Pancreas (tissue), 10 donors: ENCODE measurements around the gene CASP5. TPM values are rescaled to one million over a fixed set of nuclear protein-coding genes. Genes with fewer than 3 reads are reported as not detected.
A peak's percentile ranks its signal among the peaks of the same experiment; 100 is the strongest.

Experiments used
- ATAC-seq, 4 donors: fragments of 200-7000 bp; cut with Tn5 transposase; one replicate each; pipeline versions ENCODE4 v1.8.0 to v1.9.1; 2020; ENCODE audit warnings: mild to moderate bottlenecking in 4 of 4, moderate library complexity in 4 of 4
- DNase-seq, 6 donors: peaks; one replicate each; pipeline ENCODE4 v3.0.0-alpha.2; 2020
- FAIRE-seq: peaks from 2 replicates; lab custom pipeline; 2012; peaks lifted over from hg19 to GRCh38; lab: Jason Lieb, UNC
- H3K27ac ChIP-seq, 4 donors: fragments of 200-600 bp; sonication (generic); 1 replicate in 3 of 4; 2 replicates in 1 of 4; pipeline versions ENCODE4 v1.5.0 to v1.8.0; 2020
- H3K27me3 ChIP-seq, 4 donors: fragments of 200-600 bp; one replicate each; pipeline ENCODE4 v1.8.0; 2021
- H3K36me3 ChIP-seq, 3 donors: fragments of 200-600 bp; sonication (generic) in 1 of 3; one replicate each; pipeline versions ENCODE4 v1.5.0 to v1.8.0; 2020 to 2021
- H3K4me1 ChIP-seq, 3 donors: fragments of 200-600 bp; one replicate each; pipeline ENCODE4 v1.8.0; 2021
- H3K4me3 ChIP-seq, 4 donors: fragments of 200-600 bp; sonication (generic) in 2 of 4; one replicate each; pipeline versions ENCODE4 v1.5.0 to v1.8.0; 2020 to 2021
- H3K9me3 ChIP-seq, 4 donors: fragments of 200-600 bp; one replicate each; pipeline ENCODE4 v1.8.0; 2021
- WGBS, 2 donors: extraction: QIAGEN DNeasy Blood & Tissue Kit; methylation state at CpG; one replicate each; pipeline ENCODE4 v1.1.7; 2013; 5-methylcytosine and 5-hydroxymethylcytosine counted together
- intact Hi-C, 3 donors: fragments of 100-400 bp; cut with DNase I; formaldehyde crosslinking; loops; one replicate each; pipeline versions ENCODE4 v1.11.1 to v1.14.2; 2022
- polyA plus RNA-seq, 2 donors: library from polyadenylated mRNA; stranded (reverse); fragments of 200-250 nt; gene quantifications; one replicate each; pipeline ENCODE4 v1.2.3, GENCODE V29; 2013
- total RNA-seq, 6 donors: library from RNA; stranded (reverse); fragmentation: NEBNext Ultra II Directional in 4 of 6; extraction: Animal tissue kit (Norgen Biotek cat#: 25700) in 4 of 6; gene quantifications; one replicate each; pipeline versions ENCODE4 v1.2.1 to v1.2.4, GENCODE V29; 2021 to 2023
- TF ChIP-seq, protein P1 (sequence below), 4 donors: fragments of 200-600 bp; sonication (generic) in 3 of 4; IDR thresholded peaks; one replicate each; pipeline versions ENCODE4 v1.5.0 to v1.8.0; 2021; ENCODE audit warnings: antibody characterized with exemption in 4 of 4
- donor health status: healthy with polysubstance abuse.
- donor health status: DM: no; HTN: no; CAD: no; lungs with moderate emphysema.
- donor health status: DM: no; HTN: no; CAD: no.
- donor health status: control.
- donor health status: control.
- donor health status: Bipolar disorder and iron deficiency.
- donor health status: DM: yes; HTN: yes; CAD: no.
- donor health status: DM: no; HTN: no; CAD: no.
- donor health status: DM: no; HTN: no; CAD: no.
- donor health status: DM: yes; HTN: yes; CAD: no.

CASP5 gene
- total and polyA plus RNA-seq, 8 donors: 0.12 to 0.25 TPM; not detected in 6

DNA sequence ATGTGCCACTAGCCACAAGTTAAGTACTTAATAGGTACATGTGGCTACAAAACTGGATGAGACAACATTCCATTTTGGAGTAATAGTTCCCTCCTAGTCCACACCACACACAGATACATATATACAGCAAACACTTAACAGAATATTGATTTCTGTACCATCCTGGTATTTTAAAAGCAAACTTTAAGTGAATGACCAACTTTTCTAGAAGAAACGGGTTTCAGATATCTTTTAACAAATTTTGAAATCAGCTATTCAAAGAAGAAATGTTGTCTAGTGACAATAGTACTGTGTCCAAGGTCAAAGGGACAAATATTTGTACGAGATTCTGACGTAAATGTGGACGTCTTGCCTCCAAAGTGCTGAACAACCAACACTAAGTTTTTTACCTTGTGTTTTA is 34.5 kb upstream of the CASP5 start:
- Histone ChIP-seq H3K4me3 (no peak overlapping the region), H3K36me3 (no peaks in the 10 kb centered on the region), H3K27me3 (no peaks in the 10 kb centered on the region), H3K27ac (no peak overlapping the region), H3K9me3 (no peaks in the 10 kb centered on the region), H3K4me1 (no peaks in the 10 kb centered on the region)
- ATAC-seq: no peak
- intact Hi-C loops: no loop called here
- DNase-seq: no peak
- TF ChIP-seq, protein P1, sequence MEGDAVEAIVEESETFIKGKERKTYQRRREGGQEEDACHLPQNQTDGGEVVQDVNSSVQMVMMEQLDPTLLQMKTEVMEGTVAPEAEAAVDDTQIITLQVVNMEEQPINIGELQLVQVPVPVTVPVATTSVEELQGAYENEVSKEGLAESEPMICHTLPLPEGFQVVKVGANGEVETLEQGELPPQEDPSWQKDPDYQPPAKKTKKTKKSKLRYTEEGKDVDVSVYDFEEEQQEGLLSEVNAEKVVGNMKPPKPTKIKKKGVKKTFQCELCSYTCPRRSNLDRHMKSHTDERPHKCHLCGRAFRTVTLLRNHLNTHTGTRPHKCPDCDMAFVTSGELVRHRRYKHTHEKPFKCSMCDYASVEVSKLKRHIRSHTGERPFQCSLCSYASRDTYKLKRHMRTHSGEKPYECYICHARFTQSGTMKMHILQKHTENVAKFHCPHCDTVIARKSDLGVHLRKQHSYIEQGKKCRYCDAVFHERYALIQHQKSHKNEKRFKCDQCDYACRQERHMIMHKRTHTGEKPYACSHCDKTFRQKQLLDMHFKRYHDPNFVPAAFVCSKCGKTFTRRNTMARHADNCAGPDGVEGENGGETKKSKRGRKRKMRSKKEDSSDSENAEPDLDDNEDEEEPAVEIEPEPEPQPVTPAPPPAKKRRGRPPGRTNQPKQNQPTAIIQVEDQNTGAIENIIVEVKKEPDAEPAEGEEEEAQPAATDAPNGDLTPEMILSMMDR (IDR thresholded peaks at IDR 0.05): no peak
- 21 to 25% methylated on average over 4 of the region's 4 CpGs for WGBS, 2 donors
- FAIRE-seq: no peak

DNA sequence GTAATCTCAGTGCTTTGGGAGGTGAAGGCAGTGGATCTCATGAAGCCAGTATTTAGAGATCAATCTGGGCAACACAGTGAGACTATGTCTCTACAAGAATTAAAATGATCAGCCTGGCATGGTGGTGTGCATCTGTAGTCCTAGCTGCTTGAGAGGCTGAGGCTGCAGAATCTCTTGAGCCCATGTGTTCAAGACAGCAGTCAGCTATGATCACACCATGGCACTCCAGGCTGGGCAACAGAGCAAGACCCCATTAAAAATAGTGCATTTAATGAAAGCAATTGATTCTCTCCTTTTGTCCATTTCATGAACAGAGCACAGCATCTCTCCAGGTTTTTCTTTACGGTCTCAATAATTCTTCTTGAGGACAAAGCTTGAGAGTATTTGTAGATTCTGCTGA is 33.5 kb upstream of the CASP5 start:
- Histone ChIP-seq H3K4me3 (no peak overlapping the region), H3K4me1 (no peaks in the 10 kb centered on the region), H3K9me3 (no peaks in the 10 kb centered on the region), H3K27ac (no peak overlapping the region), H3K36me3 (no peaks in the 10 kb centered on the region), H3K27me3 (no peaks in the 10 kb centered on the region)
- DNase-seq (no peak), FAIRE-seq (no peak), ATAC-seq (no peak)
- TF ChIP-seq, protein P1 (IDR thresholded peaks at IDR 0.05): no peak
- intact Hi-C loops: no loop called here
- 85 to 94% methylated on average over 1 of the region's 1 CpG for WGBS, 2 donors

GRCh38 chr11:105054723-105055493 is 31.9 kb upstream of the CASP5 start:
- no peak overlapping the region for H3K27ac ChIP-seq
- ATAC-seq (no peak), DNase-seq (no peak), FAIRE-seq (no peak)
- H3K36me3 ChIP-seq: no peaks in the 10 kb centered on the region
- no peaks in the 10 kb centered on the region for H3K4me1 ChIP-seq
- H3K27me3 ChIP-seq: no peaks in the 10 kb centered on the region
- WGBS, 2 donors: 40 to 92% methylated on average over 2 of the region's 2 CpGs
- TF ChIP-seq, protein P1 (IDR thresholded peaks at IDR 0.05): no peak
- no peak overlapping the region for H3K4me3 ChIP-seq
- intact Hi-C loops: no loop called here
- no peaks in the 10 kb centered on the region for H3K9me3 ChIP-seq

DNA sequence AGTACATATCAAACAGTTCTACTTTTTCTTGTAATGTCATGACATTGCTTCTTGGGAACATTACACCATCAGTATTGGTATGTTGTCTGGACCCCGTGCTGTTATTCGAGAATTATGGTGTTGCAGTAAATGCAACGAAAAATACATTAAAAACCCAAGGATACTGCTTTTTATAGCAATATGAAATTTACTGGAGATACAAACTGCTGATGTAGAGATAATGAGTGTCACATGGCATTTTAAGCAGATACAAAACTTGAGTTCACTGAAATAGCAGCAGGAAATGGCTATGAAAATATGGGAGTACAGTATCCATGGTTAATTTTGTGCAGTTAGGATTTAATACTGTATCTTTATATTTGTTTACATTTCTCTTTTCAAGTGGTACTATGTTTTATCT is 29.5 kb upstream of the CASP5 start:
- DNase-seq: no peak
- Histone ChIP-seq H3K9me3 (no peaks in the 10 kb centered on the region), H3K4me3 (no peak overlapping the region), H3K27me3 (no peaks in the 10 kb centered on the region), H3K36me3 (no peaks in the 10 kb centered on the region), H3K4me1 (no peaks in the 10 kb centered on the region), H3K27ac (no peak overlapping the region)
- TF ChIP-seq, protein P1 (IDR thresholded peaks at IDR 0.05): no peak
- ATAC-seq: no peak
- intact Hi-C loops: no loop called here
- WGBS, 2 donors: 84 to 96% methylated on average over 3 of the region's 3 CpGs
- no peak for FAIRE-seq

DNA sequence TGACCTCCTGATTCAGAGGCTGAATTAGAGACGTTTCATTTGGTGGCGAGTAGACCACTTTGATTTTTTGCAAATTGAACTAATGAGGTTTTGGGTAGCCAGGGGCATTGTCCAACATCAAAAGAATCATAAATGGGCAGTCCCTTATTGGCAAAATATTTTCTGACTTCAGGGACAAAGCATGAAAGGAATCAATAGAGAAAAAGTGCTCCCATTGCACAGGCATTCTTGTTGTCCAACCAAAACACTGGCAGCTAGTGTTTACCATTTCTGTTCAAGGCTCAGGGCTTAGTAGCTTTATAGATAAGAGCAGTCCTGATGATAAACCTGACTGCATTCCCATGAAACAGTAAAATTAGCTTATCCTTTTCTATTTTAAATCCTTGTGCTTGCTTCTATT is 28.6 kb upstream of the CASP5 start:
- H3K36me3 ChIP-seq: no peaks in the 10 kb centered on the region
- FAIRE-seq: no peak
- H3K4me3 ChIP-seq: no peak overlapping the region
- TF ChIP-seq, protein P1 (IDR thresholded peaks at IDR 0.05): no peak
- no peaks in the 10 kb centered on the region for H3K27me3 ChIP-seq
- H3K9me3 ChIP-seq: no peaks in the 10 kb centered on the region
- ATAC-seq: peak in 2 of 4 donors; percentile 58 to 83
- DNase-seq: no peak
- H3K4me1 ChIP-seq: no peaks in the 10 kb centered on the region
- intact Hi-C loops: no loop called here
- no peak overlapping the region for H3K27ac ChIP-seq
- WGBS, 2 donors: 39 to 43% methylated on average over 2 of the region's 2 CpGs
